Globus pallidus (tissue), 1 donor: ENCODE results near the gene ARL4D.
A peak's percentile ranks its signal among the peaks of the same experiment; 100 is the strongest.
"Not testable (repeated sequence)": the region's sequence is repeated elsewhere in the genome, so short reads cannot be mapped to it uniquely, and the experiment has no call there.

Experiments
- DNase-seq: peaks from one replicate; pipeline ENCODE4 v3.0.0-alpha.2; 2015; ENCODE audit warnings: low spot score

Gene ARL4D

DNA sequence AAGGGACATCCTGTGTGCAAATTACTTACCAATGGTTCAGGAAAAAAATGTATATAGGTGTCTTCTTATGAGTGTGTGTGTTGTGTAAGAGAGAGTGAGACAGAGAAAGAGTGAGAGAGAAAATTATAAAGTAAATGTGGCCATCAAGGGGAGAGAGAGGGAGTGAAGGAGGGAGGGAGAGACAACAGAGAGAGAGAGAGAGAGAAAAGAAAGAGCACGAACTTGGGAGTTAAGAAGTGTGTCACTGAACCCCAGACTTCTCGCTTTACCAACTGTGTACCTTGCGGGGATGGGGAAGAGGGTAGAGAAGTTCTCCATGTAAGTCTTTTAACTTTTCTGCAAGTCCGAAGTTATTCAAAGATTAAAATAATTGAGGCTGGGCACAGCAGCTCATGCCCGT, 28.8 kb upstream of the ARL4D start:
- DNase-seq: no peak

DNA sequence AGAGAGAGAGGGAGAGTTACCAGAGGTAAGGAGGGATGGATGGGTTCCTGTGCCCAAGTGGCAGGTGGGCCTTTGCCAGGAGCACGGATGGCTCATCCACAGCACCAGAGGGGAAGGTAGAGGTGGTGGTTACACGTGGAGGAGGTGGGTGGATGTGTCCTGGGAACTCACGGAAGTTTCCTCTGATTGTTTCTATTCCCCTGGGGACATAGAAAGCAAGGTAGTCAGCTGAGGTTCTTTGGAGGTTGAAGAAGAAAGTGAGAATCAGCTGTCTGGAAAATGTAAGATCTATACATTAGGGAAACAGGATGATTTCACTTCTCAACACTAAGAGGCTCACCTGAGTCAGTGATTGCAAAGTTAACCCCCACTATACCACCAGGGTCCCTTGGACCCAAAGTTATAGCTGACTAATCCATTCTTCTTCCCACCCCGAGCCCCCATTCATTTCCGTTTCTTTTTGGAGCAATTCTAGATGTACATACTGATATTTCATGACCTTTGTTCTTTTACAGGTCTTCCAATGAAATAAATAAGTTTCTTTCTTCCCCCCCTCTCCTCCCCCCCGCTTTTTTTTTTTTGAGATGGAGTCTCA, 27.5 kb upstream of the ARL4D start:
- DNase-seq: no peak

DNA sequence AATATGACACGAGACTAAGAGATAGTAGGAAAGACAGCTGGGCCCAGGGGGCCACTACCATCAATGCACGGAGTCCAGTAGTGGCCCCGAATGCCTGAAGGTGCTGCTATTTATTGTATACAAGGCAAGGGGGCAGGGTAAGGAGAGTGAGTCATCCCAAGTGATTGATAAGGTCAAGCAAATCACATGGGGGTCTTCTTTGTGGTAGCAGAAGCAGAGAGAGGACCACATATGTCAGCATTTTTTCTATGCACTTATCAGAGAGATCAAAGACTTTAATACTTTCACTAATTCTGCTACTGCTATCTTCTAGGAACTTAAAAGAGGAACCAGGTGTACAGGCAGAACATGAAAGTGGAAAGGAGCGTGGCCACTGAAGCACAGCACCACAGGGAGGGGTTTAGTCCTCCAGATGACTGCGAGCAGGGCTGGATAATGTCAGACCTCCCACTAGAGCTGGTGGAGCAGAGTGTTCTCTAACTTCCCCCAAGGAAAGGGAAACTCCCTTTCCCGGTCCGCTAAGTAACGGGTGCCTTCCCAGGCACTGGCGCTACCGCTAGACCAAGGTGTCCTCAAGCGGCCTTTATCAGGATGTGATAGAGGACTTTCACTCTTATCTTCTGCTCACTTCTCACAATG, 26.4 kb upstream of the ARL4D start:
- no peak for DNase-seq

DNA sequence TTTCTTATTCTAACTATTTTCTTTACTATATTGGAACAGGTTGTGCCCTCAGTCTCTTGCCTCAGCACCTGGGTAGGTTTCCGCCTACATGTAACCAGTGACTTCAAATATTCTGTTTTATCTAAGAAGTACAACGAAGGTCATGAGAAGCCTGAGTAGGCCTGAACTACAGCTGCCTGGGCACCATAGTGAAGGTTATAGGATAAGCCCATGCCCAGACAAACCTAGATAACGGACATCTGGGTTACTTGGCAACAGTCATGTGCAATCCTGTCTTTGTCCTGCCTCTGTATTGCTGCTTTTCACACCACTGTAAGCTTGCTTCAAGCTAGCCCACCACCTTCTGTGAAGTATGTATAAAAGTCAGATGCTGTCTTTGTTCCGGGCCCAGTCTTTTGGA, 25.4 kb upstream of the ARL4D start:
- DNase-seq: no peak

DNA sequence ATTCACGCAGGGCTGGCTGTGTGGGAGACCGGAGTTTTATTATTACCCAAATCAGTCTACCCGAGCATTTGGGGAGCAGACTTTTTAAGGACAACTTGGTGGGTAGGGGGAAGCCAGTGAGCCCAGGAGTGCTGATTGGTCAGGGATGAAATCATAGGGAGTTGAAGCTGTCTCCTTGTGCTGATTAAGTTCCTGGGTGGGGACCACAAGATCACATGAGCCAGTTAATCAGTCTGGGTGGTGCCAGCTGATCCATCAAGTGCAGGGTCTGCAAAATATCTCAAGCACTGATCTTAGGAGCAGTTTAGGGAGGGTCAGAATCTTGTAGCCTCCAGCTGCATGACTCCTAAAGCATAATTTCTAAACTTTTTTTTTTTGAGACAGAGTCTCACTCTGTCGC, 22.9 kb upstream of the ARL4D start:
- not testable (repeated sequence) for DNase-seq

DNA sequence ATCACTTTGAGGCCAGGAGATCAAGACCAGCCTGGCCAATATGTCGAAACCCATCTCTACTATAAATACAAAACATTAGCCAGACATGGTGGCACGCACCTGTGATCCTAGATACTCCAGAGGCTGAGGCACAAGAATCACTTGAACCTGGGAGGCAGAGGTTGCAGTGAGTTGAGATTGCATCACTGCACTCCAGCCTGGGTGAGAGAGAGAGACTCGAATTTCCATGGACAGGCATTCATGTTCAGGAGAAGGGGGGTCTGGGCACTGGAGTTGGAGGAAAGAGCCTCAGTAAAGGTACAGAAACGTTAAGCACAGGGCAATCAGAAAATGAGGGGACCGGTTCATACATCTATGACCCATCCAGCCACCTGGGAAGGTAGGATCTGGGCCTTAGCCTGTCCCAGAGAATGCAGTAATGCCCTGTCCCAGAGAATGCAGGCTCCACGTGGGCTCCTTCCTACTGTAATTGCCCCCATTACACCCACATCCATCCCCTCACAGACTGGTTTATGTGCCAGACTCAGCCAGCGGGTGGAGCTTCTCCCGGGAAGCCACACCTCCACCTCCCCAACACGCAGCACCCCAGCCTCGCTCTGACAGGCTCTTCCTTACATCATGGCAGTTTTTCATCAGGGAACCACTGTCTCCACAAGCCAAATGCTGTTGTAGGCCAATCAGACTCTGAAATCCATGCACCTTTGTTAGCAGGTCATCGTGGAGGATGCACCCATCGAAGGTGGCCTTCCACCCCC, 21.6 kb upstream of the ARL4D start:
- no peak for DNase-seq

DNA sequence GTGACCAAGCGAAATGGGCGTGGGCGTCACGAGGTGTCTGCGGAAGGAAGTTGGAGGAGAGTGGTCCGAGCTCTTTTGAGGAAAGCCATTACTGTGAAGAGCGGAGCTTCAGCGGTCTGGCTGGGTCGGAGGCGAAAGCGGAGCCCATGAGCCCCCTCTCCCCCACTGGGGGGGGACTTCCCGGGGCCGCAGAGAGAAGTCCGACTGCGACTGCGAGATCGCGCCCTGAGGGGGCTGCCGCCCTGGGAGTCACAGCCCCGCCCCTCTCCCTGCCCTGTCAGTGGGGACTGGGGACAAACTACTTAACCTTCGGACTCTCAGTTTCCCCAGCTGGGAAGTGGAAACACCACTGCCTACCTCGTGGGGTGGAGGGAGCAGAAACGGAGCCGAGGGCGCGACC, 20.0 kb upstream of the ARL4D start:
- DNase-seq: no peak

DNA sequence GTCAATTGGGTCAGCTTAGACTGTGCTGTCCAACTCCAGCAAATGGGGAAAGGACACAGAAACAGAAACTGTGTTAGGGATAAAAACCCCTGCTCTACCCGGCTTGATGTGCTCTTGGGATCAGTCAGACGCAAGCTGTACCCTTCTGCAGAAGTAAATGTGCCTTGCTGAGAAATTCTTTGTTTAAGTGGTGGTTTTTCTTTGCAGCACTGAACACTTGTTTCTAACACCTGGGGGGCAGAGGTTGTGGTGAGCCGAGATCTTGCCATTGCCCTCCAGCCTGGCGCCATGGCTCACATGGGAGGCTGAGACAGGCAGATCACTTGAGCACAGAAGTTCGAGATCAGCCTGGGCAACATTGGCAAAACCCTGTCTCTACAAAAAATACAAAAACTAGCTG, 18.5 kb upstream of the ARL4D start:
- DNase-seq: no peak

DNA sequence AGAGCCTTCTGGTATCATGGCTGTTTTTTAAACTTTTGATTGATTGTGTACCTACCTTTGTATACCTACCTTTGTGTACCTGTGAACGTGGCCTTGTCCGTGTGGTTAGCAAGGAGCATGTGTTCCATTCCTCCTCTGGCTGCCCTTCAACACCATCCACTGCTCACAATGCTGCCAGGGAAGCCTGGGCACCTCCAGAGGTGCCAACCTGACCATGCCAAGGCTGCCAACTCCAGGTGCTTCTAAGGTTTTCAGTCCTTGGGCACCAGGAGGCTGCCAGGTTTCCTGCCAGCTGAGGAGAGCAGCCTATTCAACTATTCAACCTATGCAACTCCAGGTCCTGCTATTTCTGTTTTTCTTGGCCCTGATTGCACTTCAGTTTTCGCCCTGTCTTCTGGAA, 17.6 kb upstream of the ARL4D start:
- no peak for DNase-seq

DNA sequence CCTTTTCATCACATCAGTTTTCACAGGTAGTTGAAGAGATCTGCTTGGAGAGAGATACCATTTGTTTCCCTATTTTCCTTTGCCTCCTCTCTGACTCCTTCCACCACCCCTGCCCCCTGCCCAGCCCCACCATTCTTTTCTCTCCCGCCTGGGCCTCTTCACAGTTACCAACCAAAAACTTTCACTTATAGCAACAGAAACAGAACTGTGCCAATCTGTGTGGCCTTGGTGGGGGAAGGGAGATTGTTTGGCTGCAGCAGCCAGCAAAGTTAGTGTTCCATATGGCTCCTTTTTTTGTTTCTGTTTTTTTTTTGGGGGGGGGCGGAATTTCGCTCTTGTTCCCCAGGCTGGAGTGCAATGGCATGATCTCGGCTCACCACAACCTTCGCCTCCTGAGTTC, 17.2 kb upstream of the ARL4D start:
- DNase-seq: no peak

DNA sequence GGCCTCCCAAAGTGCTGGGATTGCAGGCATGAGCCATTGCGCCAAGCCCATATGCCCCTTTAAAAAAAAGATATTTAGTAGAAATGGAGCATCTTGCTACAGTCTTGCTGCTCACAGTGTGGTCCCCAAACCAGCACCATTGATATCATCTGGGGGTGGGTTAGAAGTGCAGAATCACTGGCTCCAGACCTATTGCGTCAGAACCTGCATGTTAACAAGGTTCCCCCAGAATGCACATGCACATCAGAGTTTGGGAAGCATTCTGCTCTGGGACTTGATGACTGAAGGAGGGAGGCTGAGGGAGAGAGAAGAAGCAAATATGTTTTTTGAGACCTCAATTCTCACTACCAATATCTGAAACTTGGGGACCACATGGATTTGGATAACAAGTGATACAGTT, 16.0 kb upstream of the ARL4D start:
- DNase-seq: no peak

DNA sequence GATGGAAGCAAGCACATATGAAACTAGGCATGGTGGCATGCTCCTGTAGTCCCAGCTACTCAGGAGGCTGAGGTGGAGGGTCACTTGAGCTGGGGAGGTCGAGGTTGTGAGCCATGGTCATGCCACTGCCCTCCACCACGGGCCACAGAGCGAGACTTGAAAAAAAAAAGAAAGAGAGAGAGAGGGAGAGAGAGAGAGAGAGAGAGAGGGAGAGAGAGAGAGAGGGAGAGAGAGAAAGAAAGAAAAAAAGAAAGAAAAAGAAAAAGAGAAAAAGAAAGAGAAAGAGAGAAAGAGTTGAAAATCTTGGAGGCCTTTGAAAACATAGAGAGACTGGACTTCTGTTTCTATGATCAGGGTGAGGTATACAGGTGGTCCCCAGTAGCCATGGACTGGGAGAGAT, 15.4 kb upstream of the ARL4D start:
- DNase-seq: no peak

DNA sequence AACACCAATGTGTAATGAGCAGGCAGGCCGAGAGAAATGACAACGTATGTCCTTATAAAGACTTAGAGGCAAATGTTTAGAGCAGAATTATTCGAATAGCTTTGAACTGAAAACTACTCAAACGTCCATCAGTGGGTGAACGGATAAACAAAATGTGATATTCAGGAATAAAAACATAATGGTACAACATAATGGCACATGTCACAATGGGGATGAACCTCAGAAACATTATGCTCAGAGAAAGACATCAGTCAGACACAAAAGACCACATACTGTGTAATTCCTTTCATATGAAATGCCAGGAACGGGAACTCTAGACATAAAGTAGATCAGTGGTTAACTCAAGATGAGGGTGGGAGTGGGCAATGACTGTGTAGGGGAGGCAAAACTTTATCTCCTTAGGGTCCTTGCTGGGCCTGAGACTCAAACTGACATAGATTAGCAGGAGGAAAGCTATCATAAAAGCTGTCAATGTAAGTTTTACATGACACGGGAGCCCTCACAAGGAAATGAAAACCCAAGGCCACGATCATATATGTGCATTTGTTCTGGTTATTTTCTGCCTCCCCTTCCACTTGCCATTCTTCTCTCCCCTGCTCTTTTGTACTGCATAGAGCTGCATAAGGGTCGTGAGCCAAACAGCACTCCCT, 14.8 kb upstream of the ARL4D start:
- DNase-seq: no peak

DNA sequence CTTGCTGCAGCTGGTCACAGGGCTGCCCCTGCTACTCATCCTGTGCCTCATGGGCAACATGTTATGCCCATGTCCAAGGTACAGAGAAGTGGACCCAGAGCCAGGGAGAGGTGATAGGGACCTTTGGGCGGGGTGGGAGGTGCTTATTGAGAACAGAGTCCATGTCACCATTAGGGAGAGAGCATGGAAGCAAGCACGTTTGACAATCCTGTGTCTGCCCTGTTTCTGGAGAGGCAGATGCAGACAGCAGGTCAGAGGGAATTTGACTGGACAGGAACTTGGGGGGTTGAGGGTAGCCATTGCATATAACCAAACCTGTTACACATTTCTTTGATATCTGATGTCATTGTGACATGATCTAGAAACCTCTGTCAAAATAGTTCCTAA, 14.3 kb upstream of the ARL4D start:
- no peak for DNase-seq

DNA sequence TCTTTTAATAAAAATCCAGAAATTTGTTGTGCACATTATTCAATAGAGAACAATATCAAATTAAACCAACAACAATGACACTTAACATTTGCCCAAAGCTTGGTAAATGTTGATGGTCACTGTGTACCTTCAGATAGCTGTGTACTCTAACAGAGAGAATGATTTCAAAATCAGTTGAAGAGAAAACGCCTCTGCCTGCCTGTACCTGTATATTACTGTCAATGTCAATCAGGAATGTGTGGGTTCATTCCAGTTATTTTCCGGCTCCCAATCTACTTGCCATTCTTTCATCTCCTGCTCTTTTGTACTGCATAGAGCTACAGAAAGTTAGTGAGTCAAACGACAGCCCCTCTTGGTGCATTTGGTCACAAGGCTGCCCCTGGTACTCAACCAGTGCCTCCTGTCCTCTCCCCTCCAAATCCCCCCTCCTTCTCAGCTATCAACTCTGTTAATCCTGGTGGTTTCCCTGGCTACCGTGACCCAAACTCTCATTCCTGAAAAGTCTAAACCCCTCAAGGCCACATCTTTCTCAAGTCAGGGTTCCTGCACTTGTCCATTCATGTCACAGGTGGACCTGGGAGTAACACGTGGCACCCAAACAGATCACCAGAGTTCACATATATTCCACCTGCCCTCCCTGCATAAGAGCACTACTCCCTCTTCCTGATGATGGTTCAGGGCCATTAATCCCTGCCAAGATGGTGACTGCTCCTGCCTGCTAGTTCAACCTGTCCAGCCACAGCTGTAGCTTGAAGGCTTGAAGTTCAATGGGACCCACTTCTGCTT, 13.6 kb upstream of the ARL4D start:
- DNase-seq: no peak

DNA sequence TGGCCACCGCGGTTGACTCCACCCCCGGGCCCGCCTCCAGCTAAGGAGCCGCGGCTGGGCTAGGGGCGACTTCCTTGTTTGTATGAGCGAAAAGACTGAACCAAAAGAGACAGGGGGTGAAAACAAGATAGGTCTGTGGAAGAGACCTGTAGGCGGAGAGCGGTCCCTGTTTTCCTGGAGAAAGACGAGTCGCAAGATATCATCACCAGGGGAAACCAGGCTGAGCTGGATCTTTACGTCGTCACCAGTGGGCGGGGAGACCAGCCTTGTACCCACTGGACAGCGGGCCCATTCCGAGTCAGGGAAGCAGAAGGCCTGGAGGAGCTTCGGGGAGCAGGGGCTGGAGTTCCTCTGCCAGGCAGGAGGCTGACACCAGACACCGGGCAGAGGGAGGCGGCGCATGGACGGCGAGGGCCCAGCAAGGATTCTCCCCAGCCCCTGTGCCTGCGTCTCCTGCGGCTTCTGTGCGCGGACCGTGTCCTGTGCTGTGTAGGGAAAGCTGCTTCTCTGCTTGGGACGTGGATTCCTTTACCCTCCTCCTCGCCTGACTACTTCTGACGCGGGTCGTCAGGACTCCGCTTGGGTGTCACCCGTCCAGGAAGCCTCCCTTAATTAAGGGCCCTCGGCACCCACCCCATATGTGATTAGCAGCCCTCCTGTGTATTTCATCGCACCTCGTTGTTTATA, 10.3 kb upstream of the ARL4D start:
- peak; percentile 94 for DNase-seq

DNA sequence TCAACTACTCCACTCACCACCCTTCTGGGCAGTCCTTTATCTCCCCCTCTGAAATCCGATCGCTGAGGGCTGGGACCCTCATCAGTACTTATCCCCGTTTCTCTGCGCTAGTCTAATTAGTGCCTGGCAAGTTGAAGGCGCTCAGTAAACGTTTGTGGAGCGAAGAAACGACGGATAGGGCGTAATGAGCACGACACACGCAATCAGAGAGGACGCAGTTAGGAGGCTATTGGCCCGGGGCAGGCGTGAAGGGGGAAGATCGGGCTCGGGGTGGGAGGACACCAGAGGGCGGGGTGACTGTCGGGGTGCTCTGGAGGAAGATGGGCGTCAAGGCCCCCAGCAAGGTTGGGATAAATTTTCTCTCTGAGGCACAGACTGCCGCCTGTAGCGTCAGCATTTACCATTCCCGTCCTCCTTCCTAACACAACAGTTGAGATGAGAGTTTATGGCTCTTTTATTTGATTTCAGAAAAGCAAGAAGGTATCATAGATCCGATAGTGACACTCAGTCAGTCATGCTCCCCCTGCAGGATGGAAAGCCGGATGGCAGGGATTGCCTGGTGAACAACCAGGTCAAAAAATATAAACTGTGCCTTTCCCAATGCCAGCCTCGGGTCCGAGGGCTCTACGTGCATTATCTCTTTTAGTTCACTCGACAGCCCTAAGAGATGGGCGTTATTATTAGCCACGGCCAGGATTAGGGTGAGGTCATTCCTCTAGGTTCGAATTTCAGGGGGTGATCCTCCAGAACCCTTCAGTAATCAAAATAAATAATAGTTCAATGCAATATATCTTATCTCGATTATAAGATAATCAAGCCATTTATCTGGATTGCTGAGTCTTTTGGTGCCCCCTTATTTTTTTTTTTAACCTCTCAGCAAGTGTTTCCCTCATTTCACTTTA, 9.5 kb upstream of the ARL4D start:
- peak; percentile 86 for DNase-seq

DNA sequence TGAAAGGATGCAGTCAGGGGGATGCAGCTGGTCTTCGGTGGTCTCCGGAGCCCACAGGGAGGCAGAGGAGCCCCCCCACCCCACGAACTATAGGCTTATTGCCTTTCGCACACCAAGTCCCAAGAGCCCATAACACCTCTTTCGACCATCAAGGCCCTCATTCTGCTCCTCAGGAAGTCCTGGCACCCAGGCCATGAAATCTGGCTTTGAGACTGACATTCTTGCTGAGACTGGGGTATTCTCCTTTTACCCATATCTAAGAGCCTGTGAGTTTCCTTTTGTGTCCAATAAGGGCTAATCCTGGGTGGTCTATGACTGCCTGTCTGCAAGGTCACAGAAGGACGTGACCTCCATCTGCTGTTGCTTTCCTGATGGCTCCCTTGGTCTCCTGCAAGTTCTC, 6.4 kb upstream of the ARL4D start:
- no peak for DNase-seq

DNA sequence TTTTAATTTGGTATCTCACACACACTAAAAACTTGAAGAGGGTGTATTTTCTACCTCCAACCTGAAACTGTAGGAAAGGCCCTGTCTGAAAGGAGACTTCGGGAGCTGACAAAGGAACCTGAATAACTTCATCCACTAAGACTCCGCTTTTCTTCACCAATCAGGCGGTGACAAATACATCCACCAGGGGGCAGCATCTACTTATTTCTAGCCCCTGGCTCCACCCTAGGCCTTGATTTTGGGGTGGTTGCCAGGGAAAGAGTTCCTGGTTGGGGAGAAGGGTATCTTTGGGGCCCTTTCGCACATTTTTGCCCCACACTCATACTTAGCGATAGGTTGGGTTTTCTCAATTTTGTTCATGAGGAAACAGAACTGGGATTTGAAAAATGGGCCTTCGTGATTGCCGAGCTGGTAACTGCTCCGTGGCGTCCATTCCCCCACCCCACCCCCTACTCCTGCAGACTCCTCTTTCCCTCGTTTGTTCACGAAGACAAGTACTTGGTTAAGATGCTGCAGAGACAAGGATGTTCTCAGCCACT, 4.8 kb upstream of the ARL4D start:
- DNase-seq: peak; percentile 90

DNA sequence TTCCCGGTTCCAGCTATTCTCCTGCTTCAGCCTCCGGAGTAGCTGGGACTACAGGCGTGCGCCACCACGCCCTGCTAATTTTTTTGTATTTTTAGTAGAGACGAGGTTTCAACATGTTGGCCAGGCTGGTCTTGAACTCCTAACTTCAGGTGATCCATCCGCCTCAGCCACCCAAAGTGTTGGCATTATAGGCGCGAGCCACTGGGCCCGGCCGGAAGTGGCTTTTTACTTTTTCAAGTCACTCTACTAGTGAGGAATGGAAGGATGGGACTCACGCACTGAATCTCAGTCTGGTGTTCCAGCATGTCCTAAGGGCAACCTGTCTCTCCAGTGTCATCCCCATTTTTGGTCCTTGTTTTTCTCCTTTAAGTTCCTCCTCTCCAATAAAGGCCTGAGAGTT, 4.1 kb upstream of the ARL4D start:
- DNase-seq: not testable (repeated sequence)
